Subcutaneous adipose tissue (tissue), 4 donors: Measurements from ENCODE around the gene PTK7. TPM values are rescaled to one million over a fixed set of nuclear protein-coding genes. Genes with fewer than 3 reads are reported as not detected.

Source experiments
- total RNA-seq, 4 donors: library from RNA; depleted of rRNA; stranded (reverse); fragments of >200 nt; gene quantifications; one replicate each; pipeline ENCODE4 v1.1.0, GENCODE V29; 2016
- TF ChIP-seq, protein P1 (sequence below): fragments of 450-650 bp; IDR thresholded peaks from one replicate; pipeline ENCODE4 v1.5.1; 2016; ENCODE audit warnings: low read depth, mild to moderate bottlenecking, control low read depth, antibody characterized with exemption, moderate library complexity

The PTK7 gene
- 10 to 100 TPM in 1 of 4 donors, 1 to 10 TPM in 3; 1.8 to 11.4 (median 3.6) TPM for total RNA-seq

DNA sequence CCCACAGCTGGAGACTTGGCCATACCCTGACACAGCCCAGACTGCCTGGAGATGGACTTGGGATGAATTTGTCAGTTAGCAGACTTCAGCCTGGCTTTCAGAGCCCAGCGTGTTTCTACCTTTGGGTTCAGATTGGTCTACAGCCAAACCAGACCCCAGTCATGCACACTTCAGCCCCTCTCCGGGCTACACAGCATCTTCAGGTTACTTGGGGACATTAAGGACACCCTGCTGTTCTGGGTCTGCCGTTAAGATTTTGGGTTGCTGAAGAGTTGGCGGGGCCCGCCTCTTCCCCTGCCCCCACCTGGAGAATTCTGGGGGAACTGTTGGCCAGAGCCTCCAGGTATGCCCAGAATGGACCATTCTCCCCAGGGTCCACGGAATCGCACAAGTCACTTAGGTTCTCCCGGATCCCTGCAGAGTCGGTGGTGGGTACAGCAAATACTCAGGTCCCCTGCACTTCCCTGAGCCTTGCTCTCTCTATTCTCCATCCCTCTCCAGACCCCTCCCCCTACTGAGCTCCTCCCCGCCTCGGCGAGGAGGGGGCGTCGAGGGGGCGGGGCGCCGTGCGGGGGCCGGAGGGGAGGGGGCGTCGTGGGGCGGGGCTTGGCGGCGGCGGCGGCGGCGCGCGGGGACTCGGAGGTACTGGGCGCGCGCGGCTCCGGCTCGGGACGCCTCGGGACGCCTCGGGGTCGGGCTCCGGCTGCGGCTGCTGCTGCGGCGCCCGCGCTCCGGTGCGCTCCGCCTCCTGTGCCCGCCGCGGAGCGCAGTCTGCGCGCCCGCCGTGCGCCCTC, at the start of gene PTK7:
Gene PTK7 (plus strand): TSS at position 645 of the 794 bp plus-strand sequence. CDS start 175 bp downstream, outside the sequence.
- TF ChIP-seq, protein P1, sequence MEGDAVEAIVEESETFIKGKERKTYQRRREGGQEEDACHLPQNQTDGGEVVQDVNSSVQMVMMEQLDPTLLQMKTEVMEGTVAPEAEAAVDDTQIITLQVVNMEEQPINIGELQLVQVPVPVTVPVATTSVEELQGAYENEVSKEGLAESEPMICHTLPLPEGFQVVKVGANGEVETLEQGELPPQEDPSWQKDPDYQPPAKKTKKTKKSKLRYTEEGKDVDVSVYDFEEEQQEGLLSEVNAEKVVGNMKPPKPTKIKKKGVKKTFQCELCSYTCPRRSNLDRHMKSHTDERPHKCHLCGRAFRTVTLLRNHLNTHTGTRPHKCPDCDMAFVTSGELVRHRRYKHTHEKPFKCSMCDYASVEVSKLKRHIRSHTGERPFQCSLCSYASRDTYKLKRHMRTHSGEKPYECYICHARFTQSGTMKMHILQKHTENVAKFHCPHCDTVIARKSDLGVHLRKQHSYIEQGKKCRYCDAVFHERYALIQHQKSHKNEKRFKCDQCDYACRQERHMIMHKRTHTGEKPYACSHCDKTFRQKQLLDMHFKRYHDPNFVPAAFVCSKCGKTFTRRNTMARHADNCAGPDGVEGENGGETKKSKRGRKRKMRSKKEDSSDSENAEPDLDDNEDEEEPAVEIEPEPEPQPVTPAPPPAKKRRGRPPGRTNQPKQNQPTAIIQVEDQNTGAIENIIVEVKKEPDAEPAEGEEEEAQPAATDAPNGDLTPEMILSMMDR, result no peak

DNA sequence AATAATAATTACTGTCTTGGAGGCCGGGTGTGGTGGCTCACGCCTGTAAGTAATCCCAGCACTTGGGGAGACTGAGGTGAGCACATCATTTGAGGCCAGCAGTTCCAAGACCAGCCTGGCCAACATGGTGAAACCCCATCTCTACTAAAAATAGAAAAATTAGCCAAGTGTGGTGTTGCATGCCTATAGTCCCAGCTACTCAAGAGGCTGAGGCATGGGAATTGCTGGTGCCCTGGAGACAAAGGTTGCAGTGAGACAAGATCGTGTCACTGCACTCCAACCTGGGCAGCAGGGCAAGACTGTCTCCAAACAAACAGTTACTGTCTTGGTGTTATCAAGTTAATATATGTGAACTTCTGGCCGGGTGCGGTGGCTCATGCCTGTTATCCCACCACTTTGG, 49.7 kb upstream of the PTK7 start:
- TF ChIP-seq, protein P1, result no peak

DNA sequence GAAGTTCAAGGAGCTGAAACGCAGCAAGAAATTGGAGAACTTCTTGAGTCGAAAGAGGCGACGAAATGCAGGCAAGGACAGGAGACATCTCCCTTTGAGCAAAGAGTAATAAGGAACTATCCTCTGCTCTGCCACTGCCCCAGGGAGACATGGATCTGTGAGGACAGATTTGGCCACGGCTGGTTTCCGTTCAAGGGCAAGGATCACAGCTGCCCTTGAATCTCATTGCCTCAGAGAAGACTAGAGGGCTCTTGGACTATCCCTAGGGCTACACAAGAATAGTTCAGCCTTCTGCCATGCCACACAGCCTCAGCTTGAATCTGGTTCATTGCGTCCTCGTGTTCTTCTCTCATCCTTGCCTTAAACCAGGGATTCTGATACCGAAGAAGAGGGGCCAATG, 47.0 kb upstream of the PTK7 start:
- TF ChIP-seq, protein P1, result no peak

DNA sequence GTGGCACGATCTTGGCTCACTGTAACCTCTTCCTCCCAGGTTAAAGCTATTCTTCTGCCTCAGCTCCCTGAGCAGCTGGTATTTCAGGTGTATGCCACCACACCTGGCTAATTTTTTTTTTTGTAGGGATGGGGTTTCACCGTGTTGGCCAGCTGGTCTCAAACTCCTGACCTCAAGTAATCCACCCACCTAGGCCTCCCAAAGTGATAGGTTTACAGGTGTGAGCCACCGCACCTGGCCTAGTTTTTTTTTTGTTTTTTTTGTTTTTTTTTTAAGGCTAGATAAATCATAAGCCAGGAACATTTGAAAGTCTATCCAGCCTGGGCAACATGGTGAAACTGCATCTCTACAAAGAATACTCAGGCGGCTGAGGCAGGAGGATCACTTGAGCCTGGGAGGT, 43.8 kb upstream of the PTK7 start:
- TF ChIP-seq, protein P1, result no peak

DNA sequence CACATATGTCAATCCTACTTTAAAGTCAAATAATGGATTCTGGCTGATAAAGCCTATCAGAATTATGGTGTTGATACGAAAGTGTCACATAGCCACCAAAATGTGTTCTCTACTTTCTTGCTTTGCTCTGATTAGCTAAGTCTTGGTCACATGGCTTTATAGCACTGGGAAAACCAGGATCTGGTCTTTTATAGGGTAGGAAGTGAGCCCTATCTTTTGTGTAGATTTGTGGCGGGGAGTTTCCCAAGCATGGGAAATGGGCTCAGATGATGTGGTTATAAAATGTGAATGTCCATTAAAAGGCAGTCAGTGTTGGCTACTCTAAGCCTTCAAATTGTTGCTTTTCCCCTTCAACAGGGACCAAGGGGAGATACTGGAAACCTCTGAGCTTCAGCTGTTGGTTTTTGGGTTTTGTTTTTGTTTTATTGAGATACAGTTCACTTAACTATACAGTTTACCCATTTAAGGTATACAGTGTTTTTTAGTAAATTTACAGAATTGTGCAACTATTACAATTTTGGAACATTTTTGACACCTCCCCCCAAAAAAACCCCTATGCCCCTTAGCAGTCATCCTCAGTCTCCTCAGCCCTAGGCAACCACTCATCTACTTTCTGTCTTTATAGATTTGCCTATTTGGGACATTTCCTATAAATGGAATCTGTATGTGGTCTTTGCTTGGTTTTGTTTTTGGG, 42.5 kb upstream of the PTK7 start:
- TF ChIP-seq, protein P1, result no peak

DNA sequence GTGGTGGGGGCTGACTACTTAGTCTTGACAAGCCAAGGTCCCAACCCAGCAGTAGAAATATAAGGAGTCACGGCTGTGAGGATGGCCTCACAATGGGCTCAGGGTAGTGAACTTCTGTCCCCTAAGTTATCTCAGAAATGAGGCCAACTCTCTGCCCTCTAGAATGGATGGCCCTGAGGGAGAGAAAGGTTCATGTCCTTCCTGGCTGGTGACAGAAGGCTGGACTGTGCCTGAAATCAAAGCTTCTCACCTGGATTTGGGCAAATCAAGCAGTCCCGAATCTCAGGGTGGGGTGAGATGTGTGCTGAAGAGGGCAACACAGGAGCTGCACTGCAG, 42.0 kb upstream of the PTK7 start:
- TF ChIP-seq, protein P1, result no peak

DNA sequence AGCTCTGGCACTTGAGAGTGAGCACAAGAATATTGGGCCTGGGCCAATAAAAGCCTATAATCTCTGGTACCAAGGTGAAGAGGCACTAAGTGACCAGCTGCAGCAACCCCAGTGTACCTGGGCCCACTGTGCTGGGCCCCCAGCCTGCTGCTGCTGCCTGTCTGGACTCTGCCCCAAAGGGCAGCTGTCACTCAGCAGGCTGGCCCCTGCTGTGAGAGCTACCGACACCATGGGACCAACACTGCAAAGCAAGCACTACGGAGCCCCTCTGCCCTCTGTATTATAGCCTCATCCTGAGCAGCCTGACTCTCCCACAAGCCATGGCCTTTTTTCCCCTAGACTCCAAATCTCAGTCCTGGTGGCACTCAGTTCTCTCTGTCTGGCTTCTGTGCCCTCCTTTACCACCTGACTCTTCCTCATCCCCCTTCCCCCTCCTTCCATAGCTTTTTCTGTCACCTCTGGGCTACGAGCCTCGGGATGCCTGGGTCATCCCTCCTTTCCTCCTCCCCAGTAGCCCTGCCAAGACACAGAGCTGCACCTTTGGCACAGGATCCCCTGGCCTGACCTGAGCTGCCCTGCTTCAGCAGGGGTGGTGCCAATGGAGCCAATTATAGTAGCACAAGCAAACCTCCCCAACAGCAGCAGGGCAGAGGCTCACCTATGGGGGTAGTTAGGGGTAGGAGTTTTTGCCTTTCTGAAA, 40.5 kb upstream of the PTK7 start:
- TF ChIP-seq, protein P1, result no peak
